ENCODE measurements around the gene PRKN.

DNA sequence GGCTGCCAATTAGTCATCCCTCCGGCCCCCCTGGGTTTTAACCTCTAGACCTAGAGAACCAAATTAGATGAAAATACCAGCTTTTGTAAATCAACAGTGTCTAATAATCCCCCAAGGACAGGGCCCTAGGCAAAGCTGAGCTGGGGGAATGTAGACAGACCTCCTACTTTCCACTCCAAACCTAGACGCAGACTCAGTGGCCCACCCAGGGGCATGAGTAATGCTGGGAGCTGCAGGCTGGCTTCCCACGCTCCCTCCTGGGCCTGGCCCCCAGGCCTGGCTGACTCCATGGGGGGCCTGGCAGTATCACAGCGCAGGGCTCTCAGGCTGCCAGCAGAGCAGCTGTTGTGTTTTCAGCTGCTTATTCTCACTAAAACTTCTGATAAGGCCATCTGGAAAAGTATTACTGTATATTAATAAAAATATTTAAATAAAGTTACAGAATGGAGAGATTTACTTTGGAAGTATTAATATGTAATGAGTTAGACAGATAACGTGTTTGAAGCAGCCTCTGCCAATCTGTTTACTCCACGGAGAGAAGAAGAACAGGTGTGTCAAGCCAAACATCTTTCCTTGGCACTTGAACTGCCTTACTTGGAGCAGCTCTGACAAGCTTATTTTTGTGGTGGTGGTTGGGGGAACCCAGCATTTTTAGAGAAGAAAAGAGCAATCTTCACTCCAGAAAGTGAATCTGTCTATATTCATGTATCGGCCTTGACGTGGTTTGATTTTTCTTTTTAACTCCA is 1309.7 kb downstream of the PRKN start:
- TF ChIP-seq, protein P1, sequence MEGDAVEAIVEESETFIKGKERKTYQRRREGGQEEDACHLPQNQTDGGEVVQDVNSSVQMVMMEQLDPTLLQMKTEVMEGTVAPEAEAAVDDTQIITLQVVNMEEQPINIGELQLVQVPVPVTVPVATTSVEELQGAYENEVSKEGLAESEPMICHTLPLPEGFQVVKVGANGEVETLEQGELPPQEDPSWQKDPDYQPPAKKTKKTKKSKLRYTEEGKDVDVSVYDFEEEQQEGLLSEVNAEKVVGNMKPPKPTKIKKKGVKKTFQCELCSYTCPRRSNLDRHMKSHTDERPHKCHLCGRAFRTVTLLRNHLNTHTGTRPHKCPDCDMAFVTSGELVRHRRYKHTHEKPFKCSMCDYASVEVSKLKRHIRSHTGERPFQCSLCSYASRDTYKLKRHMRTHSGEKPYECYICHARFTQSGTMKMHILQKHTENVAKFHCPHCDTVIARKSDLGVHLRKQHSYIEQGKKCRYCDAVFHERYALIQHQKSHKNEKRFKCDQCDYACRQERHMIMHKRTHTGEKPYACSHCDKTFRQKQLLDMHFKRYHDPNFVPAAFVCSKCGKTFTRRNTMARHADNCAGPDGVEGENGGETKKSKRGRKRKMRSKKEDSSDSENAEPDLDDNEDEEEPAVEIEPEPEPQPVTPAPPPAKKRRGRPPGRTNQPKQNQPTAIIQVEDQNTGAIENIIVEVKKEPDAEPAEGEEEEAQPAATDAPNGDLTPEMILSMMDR (IDR thresholded peaks at IDR 0.05) = no peak
- no peak for TF ChIP-seq POLR2A (IDR thresholded peaks at IDR 0.05)

All from tibial nerve (tissue), 3 donors.